Stimulated activated CD8-positive, alpha-beta memory T cell treated with anti-CD3 and anti-CD28 coated beads, Interleukin-7, amount 100 ng/mL, for 1 hour (primary cell): ENCODE results near the gene MS4A14.
A peak's percentile ranks its signal among the peaks of the same experiment; 100 is the strongest.
"Not testable (repeated sequence)": the region's sequence is repeated elsewhere in the genome, so short reads cannot be mapped to it uniquely, and the experiment has no call there.

Experiments
- DNase-seq, 2 donors: peaks; one replicate each; pipeline ENCODE4 v3.0.0-alpha.2; 2020; ENCODE audit warnings: low read depth in 2 of 2

Gene MS4A14, protein sequence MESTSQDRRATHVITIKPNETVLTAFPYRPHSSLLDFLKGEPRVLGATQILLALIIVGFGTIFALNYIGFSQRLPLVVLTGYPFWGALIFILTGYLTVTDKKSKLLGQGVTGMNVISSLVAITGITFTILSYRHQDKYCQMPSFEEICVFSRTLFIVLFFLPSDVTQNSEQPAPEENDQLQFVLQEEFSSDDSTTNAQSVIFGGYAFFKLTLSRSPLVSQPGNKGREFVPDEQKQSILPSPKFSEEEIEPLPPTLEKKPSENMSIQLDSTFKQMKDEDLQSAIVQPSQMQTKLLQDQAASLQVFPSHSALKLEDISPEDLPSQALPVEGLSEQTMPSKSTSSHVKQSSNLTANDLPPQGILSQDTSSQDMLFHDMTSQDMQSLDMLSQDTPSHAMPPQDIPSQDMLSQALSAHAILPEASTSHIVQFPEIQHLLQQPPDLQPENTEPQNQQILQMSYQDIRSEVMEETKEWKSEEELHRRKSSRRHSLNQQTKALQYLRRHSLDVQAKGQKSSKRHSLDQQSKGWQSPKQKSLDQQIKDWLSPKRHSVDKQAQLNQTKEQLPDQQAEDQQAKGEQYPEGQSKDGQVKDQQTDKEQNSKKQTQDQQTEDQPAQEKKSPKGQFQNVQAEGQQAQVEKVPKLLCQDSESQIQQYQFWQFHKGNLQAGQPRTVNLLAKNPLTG

DNA sequence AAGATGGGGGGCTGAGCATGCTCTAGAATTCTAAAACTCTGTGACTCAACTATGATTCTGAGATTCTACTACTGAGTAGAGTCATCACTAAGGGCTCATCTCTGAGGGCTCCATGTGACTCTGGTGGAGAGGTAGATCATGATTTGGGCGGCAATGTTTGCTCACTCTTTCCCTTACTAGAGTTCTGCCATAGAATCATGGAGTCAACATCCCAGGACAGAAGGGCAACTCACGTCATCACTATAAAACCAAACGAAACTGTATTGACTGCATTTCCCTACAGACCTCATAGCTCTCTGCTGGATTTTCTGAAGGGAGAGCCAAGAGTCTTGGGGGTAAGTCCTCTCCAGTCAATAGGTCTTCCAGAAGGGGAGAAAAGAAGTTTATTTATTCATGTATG lies at the start of gene MS4A14:
MS4A14 (plus strand) TSS at position 78 of the 400 bp plus-strand sequence; CDS start at position 198, 120 bp downstream.
- no peak for DNase-seq

DNA sequence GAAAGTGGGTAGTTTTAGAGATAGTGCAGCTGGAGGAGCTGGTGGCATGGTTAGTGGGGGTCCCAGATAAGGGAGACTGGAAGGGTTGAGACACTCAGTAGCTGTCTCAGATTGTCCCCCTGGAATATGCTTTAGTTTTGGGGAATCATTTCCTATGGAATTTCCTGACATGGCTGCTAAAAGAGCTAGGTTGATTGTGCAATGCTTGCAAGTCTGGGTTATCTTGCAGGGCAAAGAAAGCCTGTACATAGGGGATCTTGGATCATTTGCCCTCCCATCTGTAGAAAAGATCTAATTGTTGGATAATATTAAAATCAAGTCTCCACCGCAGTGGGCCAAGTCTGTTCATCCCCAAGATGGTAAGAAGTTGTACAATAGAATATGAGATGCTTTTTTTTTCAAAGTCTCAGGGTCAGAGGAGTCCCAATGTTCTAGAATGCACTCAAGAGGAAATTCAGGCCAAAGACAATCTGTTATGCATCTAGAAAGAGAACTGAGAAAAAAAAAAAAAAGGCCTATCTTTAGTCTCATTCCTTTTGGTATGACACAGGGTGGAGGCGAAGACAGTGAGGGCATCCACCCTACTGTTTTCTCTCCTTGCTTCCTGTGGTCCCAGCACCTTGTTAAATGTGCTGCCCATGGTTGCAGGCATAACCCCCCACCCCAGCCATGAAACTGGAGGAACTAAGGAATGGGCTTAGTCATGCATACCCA lies 49.0 kb upstream of the MS4A14 start:
- DNase-seq = no peak

DNA sequence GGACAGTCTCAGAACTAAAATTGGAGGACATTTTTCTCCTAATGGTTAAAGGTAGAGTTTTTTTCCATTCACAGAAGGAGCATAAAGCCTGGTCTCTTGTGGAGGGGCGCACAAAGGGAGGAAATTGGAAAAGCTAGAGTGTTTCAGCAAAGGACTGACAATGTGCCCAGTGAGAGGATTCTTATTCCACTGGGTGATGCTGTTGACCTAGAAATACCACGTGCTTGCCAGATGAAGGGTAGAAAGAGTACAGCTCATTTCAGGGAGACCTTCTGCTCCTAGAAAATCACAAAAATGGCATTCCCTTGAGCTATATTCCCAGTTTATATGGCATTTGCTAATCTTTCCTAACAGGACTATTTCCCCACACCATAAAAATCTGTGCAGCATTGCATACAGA lies 48.1 kb upstream of the MS4A14 start:
- DNase-seq = no peak

DNA sequence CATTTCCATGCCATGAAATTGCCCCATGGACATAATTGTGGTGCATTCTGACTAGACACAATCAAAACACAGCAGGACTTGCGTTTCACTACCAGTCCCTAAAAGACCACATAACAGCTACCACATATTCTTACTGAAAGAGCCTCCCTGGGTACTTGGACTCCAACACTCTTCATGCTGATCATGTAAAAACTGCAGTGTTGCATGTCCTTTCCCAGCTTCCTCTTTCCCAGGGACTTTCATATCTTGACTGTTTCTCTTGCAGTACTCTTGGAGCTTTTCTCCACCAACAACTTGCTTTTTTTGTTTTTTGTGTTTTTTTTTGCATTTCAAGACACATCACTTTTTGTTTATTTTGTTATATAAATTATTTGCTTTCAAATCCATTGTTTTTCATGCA lies 46.3 kb upstream of the MS4A14 start:
- no peak for DNase-seq

DNA sequence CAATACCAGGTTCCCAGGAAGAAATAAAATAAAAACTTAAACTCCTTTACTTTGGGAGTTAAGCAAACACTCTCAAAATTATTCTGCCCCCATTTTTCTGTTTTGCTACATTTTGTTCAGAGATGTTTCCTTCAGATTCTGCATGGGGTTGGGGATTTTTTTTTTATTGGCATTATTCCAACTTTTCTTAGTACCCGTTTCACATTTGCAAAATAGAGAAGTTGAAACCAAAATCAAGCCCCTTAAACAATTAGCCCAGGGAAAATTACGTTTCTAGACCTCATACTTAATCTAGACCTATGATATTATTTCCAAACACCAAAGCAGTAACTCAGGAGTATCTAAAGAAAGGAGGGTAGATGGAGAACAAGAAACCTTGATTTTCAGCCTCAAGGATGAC lies 38.5 kb upstream of the MS4A14 start:
- no peak for DNase-seq

DNA sequence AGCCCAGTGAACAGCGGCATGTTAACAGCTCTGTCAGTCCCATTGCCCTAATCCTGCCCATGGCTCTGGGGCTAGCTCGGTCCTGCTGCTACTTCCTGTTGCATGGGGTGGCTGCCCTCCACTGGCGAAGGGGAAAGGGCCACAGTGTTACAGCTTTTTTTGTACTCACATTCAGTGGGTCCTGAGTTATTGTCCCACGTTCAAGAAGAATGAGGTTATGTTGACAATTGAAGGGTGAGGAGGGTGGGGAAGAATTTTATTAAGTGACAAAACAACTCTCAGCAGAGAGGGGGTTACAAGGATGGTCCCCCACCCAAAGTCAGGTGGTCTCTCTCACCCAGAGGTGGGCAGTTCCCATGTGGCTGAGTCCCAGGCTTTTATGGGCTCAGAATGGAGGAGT lies 35.6 kb upstream of the MS4A14 start:
- DNase-seq = no peak

DNA sequence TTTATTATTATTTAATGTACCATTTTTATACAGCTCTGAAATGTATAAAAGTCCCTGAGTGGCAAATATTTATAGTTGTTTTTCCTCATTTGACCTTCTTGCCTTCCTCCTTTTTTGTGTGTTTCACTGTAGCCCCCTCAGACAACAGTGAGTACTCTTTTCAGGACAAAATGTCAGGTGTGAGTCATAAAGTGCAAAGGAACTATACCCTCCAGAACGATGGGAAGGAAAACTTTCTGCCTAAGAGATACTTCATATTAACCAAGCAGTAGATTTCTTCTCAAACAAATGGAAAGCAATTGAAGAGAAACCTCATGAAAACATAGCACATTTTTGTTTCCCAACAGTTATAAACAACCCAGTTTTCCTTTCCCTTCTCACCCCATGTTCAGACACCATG lies 34.0 kb upstream of the MS4A14 start:
- no peak for DNase-seq

DNA sequence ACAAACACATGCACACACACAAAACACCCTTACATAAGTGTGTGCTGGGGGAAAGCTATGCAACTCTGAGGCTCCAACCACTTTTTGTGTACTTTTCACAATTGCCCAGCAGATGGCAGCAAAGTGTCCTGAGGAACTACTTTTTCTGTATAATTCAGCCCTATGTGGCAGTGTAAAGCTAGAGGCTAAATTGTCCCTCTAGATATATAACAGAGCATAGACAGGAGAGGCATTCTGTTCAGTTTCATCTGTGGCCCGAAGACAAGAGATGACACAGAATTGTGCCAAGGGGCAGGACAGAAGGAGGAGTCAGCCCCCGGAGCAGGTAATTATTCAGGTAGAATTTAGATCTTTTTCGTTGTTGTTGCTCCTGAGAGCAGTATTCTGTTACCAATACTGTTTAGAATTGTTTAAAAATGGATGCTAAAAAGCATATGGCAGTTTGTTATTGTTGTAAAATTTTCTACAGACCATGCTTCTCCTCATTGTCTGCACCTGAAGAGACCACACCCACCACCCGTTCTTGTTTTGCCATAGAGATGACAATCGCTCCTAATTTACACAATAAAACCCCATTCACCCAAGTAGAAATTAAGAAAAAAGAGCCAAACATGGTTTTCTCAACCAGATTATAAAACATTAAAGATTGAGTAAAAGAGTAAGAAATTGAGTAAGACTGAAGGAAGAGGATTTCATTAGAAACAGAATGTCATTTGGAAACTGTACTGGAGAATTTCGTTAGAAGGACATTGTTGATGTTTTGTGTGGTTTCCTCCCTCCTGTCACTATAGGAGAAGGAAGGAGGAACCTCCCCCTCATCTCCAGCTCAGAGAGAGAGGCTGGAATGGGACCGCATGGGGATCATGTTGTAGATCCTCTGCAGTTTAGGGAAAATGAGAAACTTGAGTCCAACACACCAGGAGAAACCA lies 32.5 kb upstream of the MS4A14 start:
- peak; percentile 14 to 23 for DNase-seq

DNA sequence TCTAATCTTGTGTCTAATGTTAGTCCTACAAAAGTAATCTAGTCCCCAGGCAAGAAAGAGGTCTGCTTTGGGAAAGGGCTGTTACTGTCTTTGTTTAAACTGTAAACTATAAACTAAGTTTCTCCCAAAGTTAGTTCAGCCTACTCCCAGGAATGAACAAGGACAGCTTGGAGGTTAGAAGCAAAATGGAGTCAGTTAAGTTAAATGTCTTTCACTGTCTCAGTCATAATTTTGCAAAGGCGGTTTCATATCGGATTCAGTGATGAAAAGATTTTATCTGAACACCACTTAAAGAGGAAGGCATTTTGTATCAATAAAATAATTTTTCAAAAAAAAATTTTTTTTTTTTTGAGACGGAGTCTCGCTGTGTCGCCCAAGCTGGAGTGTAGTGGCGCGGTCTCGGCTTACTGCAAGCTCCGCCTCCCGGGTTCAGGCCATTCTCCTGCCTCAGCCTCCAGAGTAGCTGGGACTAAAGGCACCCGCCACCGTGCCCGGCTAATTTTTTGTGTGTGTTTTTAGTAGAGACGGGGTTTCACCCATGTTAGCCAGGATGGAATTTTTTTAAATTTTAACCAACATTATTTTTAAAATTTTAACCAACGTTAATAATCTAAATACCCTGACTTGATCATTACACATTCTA lies 29.9 kb upstream of the MS4A14 start:
- not testable (repeated sequence) for DNase-seq

DNA sequence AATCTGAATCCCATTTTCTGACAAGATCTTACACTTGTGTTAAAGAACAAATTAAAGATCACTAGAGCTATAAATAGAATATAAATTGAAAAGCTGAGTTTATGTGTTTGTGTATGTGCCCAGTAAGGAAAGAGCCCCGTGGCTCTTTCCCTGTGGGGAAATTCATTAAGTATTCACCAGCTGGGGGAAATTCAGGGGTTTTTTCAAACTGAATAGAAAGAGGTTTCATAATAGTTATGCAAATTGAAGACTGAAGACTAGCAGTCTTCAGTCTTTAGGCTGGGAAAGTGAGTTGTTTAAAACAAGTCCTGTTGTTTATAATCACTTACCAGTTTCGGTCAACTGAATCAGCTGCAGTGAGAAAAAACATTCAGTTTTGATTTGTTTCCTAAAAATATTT lies 29.2 kb upstream of the MS4A14 start:
- DNase-seq = no peak

DNA sequence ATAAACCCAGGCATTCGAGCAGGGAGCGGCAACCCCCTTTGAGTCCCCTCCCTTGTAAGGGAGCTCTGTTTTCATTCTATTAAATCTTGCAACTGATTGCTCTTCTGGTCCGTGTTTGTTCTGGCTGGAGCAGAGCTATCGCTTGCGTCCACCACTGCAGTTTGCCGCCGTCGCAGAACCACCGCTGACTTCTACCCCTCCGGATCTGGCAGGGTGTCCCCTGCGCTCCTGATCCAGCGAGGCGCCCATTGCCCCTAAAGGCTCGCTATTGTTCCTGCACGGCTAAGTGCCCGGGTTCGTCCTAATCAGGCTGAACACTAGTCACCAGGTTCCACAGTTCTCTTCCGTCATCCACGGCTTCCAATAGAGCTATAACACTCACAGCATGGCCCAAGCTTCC lies 28.4 kb upstream of the MS4A14 start:
- DNase-seq = no peak

DNA sequence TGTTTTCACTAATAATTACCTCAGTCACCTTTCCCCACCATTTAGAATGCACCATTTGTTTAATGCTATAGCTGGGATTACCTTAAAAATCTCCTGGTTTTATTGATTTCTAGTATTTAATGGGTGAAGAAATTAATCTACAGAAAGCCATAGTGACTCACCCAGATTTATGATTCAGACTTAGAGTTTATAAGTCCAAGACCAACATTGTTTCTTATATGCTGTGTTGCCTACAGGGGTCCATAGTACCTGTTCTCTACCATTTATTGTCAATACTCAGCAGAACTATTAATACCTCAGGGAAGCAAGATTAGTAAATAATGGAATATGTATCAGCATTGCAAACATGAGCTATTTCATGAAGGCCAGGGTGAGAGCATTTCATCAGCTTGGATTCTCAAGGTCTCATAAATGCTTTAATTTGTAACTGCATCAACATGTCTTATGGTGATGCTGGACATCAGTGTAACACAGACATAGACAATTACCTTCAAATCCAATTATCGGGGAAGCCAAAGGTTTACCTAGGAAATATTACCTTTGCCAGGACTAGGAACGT lies 25.9 kb upstream of the MS4A14 start:
- no peak for DNase-seq

DNA sequence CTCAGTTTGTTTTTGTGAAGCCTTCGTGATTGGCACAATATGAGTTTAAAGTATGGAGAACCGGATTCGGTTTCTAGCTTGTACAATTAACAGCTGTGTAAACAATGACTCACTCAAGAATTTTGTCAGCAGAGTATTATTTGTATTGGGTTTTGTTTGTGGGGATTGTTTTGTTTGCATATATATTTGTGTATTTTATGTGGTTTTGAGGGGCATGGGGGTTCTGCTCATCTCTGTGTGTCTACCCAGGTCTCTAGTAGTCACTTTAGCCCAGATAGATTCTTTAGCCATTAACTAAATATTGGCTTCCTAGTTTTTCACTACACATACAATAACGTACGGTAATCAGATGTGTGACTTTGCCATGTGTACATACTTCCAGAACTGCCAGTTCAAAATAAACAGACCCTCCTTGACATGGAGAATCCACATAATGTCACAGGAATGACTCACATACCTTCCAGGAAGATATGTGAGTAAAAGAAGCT lies 25.4 kb upstream of the MS4A14 start:
- DNase-seq = no peak

DNA sequence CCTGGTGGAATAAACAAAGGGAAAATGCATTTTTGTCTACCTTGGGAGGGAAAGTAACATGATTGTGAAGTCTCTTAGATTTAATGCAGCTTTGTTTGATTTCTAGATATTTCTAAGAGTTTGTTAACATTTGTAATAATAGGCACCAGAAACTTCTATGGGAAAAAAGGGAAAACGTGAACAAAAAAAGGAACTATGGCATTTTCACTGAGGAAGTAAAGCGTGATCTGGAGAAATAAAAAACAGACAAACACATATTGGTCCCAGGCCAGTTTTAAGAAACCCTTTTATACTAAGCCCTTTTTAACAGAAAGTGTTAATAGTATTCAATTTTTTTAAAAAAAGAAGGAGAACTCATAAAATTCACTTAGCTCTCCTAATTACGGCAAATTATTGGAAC lies 24.9 kb upstream of the MS4A14 start:
- no peak for DNase-seq

DNA sequence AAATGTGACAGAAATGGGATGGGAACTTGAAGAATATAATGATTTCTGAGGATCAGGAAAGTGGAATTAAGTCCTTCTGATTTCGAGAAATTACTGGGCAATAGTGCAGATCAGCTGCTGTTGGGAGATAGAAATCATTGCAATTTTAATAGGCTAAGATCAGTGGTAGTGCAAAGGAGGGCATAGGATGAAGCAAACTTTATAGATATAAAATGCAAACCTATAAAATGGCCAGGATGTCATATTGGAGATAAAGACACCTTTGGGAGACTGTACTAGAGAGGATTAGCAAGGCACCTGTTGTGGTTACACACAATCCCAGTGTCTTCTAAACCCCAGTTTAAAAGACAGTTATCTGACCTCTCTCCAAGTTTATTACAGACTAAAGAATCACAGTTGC lies 24.4 kb upstream of the MS4A14 start:
- no peak for DNase-seq

DNA sequence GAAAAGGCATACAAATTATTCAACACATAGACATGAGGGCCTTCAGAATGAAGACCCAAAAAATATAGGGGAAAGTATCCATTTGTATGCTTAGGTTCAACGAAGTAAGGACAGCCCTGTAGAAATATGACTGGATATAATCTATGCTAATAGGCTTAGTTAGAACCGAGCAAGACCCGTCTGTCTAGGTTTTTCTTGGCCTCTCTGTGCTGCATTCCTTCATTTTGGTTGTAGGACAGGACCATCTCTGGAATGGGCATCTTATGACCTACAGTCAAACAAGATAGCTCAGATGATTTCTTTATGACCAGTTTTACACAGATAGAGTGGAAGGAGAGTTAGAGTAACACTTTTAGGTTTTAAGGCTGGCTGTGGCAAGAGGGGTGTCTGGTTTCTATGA lies 23.5 kb upstream of the MS4A14 start:
- DNase-seq = no peak

DNA sequence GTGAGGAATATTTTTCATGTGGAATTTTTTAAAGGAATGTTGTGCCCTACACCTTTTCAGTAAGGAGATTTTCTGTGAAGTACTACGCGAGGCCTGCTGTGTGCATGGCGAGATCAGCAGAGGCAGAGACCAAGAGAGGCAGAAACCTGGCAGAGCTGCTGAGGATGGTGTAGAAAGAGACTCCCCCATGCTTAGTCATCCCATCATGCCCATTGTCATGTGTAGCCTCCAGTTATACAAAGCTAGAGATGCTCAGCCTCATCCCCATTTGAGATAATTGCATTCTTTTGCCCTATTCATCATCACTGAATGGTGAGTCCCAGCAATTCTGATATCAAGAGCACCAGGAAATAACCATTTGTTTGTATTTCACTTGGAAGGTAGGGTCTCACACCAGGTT lies 20.9 kb upstream of the MS4A14 start:
- DNase-seq = no peak

DNA sequence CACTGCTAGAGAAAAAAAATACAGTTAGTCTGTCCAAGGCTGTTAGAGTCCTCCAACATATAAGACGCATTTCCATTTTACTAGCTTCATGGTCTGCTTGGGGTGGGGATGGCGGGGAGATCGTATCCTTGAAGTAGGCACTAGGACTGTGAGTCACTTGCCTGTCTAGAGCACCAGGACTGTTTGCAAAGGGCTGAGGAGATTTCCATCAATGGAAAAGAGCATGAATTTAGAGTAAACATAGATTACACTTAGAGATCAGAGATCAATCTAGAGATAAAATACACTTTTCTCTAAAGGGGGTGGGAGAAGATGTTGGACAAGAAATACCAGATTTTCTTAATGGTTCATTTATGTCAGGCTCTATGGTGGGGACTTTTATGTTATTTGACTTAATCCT lies 19.7 kb upstream of the MS4A14 start:
- no peak for DNase-seq

DNA sequence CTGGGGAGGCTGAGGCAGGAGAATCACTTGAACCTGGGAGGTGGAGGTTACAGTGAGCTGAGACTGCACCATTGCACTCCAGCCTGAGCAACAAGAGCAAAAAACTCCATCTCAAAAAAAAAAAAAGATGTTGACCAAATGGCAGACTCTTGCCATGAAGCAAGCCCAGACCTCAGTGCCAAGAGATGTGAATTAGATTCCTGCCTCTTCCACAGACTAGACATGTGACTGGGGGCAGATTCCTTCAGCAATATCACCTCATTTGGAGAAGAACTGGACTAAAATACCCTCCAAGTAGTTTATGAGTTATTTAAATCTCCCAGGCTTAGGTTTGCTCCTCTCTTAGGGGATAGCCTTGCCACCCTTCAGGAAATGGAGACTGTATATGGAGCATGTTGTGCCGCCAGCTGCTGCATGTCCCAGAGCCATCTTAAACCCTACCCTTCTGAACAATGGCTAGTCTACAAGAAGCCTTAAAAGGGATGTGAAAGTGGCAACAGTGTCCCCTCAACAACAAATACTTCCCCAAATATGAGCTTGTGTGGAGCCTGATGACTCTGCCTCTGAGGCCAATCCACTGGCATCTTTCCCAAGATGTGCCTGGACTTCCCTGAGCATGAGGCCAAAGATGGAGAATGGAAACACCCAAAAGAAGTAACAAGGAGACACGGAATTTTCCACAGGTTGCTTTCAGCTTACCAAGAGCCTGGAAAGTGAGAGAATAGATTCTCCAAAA lies 18.7 kb upstream of the MS4A14 start:
- no peak for DNase-seq

DNA sequence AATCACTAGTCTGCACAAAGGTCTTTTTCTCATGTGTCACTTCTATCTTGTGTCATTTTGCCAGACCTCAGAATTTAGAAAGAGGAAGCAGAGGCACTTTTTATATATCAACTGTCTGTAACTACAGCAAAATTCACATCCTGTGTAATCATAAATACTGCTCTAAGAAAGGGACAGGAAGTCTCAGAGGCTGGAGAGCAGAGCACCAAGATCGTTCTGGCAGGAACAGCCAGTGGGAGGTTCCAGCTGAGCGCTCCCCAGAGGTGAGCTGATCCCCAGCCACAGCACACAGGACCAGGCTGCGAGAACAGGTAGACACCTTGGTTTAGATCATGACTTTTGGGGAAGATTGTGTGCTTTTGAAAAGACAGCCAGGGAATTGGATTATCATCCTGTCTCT lies 17.9 kb upstream of the MS4A14 start, which contains the start of gene MS4A7:
MS4A7 (plus strand) TSS at position 179 of the 400 bp plus-strand sequence. CDS start 4,610 bp downstream, outside the sequence.
- no peak for DNase-seq
